Ectodermal cell (in vitro differentiated cells): ENCODE measurements around the gene SLC22A2.

Experiments used
- H3K27ac ChIP-seq: 2 replicates; pipeline ENCODE4 v1.7.0; 2013; ENCODE audit warnings: mild to moderate bottlenecking, low read depth, low read length; ENCODE audit not compliant: insufficient read depth, poor library complexity, severe bottlenecking
- H3K27me3 ChIP-seq: 2 replicates; pipeline ENCODE4 v1.7.0; 2013; ENCODE audit warnings: mild to moderate bottlenecking, low read length; ENCODE audit not compliant: insufficient read depth, control insufficient read depth, poor library complexity, severe bottlenecking
- H3K36me3 ChIP-seq: one replicate; pipeline ENCODE4 v1.7.0; 2013; ENCODE audit warnings: low read length; ENCODE audit not compliant: control insufficient read depth, insufficient read depth
- H3K4me1 ChIP-seq: one replicate; pipeline ENCODE4 v1.7.0; 2013; ENCODE audit warnings: low read length; ENCODE audit not compliant: control insufficient read depth, insufficient read depth
- H3K4me3 ChIP-seq: 2 replicates; pipeline ENCODE4 v1.7.0; 2013; ENCODE audit warnings: low read depth, low read length, control low read depth; ENCODE audit not compliant: insufficient read depth
- H3K9me3 ChIP-seq: 2 replicates; pipeline ENCODE4 v1.7.0; 2013; ENCODE audit warnings: mild to moderate bottlenecking, low read length, moderate library complexity; ENCODE audit not compliant: control insufficient read depth
- WGBS, 2 experiments: methylation state at CpG; one replicate each; pipeline ENCODE4 v1.1.7; 2013; ENCODE audit warnings: missing lambda C conversion rate in 2 of 2; 5-methylcytosine and 5-hydroxymethylcytosine counted together

SLC22A2 gene

DNA sequence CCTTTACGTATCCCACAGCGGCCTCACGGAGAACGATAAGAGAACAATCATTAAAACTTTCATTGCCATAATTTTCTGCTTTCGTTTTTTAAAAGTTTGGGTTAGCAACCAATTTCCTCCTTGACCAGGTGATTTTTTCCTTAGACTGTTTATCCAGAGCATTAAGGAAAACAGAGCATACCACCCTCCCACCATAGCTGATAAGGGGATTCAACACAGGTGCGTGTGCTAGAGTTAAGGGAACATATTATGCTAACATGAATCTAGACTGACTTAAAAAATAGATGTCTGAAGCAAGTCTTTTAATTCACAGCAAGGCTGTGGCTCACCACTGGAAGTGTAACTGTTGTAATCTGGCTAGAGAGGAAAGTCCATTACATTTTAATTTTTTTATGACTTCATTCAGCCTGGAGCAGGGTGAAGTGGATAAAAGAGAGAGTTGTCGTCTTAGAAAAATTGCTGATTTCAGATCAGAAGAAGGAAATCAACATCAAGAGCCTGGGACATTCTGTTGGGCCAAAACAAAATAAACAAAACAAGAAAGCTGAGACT is 5.5 kb upstream of the SLC22A2 start:
- 81 to 82% methylated on average over 7 of the region's 7 CpGs for WGBS, 2 experiments
- Histone ChIP-seq H3K4me3 (no peak overlapping the region), H3K27ac (no peak overlapping the region), H3K9me3 (no peaks in the 10 kb centered on the region), H3K4me1 (peaks cover 3% of the 10 kb centered on the region), H3K27me3 (no peaks in the 10 kb centered on the region), H3K36me3 (no peaks in the 10 kb centered on the region)

GRCh38 chr6:160263196-160263939 is 4.7 kb upstream of the SLC22A2 start:
- Histone ChIP-seq H3K36me3 (no peaks in the 10 kb centered on the region), H3K27ac (no peak overlapping the region), H3K4me1 (peaks cover 3% of the 10 kb centered on the region), H3K9me3 (no peaks in the 10 kb centered on the region), H3K27me3 (no peaks in the 10 kb centered on the region), H3K4me3 (no peak overlapping the region)
- WGBS, 2 experiments: 91% methylated on average over 7 of the region's 7 CpGs

DNA sequence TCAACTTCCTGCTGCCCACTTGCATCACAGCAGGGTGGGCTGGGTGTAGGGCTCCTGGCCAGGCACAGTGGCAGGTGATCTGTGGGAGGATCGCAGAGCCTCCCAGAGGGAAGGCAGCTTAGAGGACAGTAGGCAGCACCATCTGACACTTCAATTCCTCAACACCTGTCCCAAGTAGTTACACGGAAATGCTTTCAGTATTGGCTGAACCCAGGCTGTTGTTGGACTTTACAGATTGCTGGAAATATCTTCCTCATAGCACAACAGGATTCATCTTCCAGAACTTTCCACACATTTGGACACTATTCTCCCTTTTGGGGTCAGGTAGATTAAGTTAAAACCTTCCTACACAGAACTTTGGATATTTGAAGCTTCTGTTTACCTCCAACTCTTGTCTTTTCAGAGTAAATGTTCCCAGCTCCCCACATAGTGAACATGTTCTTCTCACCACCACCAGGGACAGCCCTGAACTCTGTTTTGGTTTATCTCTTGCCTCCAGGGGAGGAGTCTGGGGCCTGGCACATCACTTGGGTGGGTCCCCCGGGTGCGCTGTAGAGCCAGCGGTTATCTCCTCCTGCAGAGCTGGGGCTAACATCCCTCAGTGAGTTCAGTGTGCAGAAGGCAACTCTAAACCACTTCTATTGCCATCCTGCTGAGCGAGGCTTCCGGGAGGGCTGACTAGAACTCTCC is 3.5 kb upstream of the SLC22A2 start:
- Histone ChIP-seq H3K27ac (no peak overlapping the region), H3K4me1 (peaks cover 3% of the 10 kb centered on the region), H3K27me3 (no peaks in the 10 kb centered on the region), H3K9me3 (no peaks in the 10 kb centered on the region), H3K4me3 (no peak overlapping the region), H3K36me3 (no peaks in the 10 kb centered on the region)
- 88 to 89% methylated on average over 7 of the region's 7 CpGs for WGBS, 2 experiments

DNA sequence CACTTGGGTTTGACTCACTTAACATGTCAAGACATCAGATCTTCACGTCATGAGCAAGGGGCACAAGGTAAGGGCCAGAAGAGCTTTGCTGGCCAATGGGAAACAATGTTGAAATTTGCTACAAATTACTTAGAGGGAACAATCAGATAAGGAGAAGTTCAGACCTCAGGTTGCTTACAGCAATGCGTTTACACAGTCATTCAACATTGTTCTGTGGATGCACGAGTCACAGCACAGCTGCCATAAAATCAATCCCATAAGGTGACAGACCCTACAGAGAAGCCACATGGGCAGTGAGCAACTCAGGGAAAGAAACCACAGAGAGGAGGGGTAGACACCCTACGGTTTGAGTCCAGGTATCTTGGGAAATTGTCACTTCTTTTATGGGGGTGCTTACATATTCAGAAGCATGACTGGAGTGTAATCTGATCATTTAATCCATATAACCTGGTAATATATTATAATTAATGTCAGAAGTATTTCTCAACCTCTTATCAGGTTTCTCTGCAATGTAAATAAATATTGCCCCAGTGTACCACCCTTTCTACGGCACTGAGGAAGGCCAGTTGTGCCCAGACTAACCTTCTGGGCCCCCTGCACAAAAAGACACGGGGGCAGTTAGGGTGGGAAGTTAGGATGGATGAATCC is 2.3 kb upstream of the SLC22A2 start:
- Histone ChIP-seq H3K4me1 (peaks cover 3% of the 10 kb centered on the region), H3K27me3 (no peaks in the 10 kb centered on the region), H3K9me3 (no peaks in the 10 kb centered on the region), H3K27ac (no peak overlapping the region), H3K36me3 (no peaks in the 10 kb centered on the region), H3K4me3 (no peak overlapping the region)
- WGBS, 2 experiments: 92 to 95% methylated on average over 6 of the region's 6 CpGs

DNA sequence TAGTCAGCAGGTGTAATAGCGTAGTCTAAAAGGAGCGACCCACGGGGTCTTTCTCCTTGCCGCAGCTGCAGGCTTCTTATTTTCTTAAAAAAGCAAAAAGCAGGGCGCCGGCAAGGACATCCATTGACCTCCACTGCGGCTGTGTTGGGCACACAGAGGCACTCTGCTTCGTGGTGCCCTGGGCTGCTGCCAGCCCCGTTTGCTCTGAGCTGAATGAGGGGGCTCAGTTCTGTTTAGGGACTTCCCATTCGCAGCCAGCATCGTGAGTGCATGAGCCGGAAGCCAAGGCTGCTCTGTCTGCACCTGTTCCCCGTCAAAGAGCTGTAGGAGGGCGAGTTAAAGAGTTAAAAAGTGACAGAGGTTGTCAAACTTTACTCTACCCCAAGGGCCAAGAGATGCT is 1.7 kb upstream of the SLC22A2 start:
- H3K4me3 ChIP-seq: no peak overlapping the region
- H3K27ac ChIP-seq: no peak overlapping the region
- H3K36me3 ChIP-seq: no peaks in the 10 kb centered on the region
- H3K9me3 ChIP-seq: no peaks in the 10 kb centered on the region
- WGBS, 2 experiments: 89 to 92% methylated on average over 14 of the region's 14 CpGs
- H3K4me1 ChIP-seq: peaks cover 3% of the 10 kb centered on the region
- H3K27me3 ChIP-seq: no peaks in the 10 kb centered on the region

GRCh38 chr6:160259598-160259997 is 977 bp upstream of the SLC22A2 start:
- H3K27ac ChIP-seq: no peak overlapping the region
- no peaks in the 10 kb centered on the region for H3K36me3 ChIP-seq
- 64 to 70% methylated on average over 8 of the region's 8 CpGs for WGBS, 2 experiments
- H3K9me3 ChIP-seq: no peaks in the 10 kb centered on the region
- H3K4me3 ChIP-seq: no peak overlapping the region
- H3K27me3 ChIP-seq: no peaks in the 10 kb centered on the region
- H3K4me1 ChIP-seq: peaks cover 3% of the 10 kb centered on the region

- Histone ChIP-seq H3K4me1 (peaks cover 3% of the 10 kb centered on the region), H3K27ac (no peak overlapping the region)
Measured at GRCh38 chr6:160259143-160259425, 463 bp upstream of the SLC22A2 start.

DNA sequence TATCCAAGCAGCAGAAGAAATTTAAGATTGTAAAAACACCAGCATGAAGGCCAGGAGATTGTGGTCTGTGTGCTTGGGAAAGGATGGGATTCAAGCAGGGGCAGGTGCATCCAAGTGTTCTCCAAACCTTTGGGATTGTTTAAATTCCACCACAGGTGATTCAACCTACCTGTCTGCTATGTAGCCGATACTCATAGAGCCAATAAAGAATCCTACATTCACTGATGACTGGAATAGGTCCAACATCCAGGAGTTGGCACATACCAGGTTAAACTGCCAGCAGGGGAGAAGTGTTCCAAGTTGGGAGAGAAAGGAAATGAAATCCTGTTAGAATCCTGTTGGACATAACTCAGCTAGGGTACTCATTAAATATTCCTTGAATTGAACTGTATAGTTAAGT is 2.2 kb downstream of the SLC22A2 start:
- Histone ChIP-seq H3K9me3 (no peaks in the 10 kb centered on the region), H3K36me3 (no peaks in the 10 kb centered on the region), H3K27me3 (no peaks in the 10 kb centered on the region), H3K27ac (no peak overlapping the region), H3K4me1 (peaks cover 7% of the 10 kb centered on the region), H3K4me3 (no peak overlapping the region)
- WGBS, 2 experiments: 88 to 96% methylated on average over 1 of the region's 1 CpG

More at GRCh38 chr6:160259143-160259425, 463 bp upstream of the SLC22A2 start:
- Histone ChIP-seq H3K27me3 (no peaks in the 10 kb centered on the region), H3K4me3 (no peak overlapping the region), H3K9me3 (no peaks in the 10 kb centered on the region), H3K36me3 (no peaks in the 10 kb centered on the region)
- WGBS, 2 experiments: 90 to 93% methylated on average over 8 of the region's 8 CpGs

DNA sequence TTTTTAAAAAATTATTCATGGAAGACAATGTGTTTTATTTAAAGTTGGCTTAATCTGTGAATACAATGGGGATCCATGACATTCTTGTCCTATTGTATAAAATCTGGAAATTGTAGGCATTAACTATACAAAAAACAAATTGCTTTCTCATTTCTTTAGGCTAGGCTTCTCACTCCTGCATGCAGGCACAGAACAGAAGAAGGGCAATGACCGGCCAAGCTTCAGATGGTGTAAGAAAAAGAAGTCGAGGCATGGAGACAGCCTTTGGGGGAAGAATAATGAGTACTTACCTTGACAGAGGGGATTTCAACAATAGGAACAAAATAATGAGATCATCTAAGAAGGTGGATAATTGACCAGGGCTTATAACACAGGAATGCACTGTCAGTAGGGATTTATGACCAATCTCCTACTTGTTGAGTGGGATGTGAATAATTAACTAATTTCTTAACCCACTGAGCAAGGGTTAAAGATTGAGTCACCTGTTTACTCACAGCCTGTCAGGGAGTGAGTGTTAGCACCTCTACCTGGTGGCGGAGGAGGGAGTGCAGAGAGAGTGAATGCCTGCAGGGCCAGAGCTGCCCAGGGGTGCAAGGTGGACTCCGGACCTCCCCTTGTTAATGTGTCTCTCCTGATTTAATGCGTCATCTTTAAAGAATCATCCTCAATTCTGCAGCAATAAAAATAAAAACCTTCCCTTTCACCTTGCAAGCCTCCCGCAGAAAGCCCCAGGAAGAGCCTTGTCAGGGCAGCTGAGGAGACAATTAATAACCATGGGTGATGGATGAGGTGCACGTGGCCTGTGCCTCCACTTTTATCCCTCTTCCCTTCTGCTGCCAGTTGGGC is 3.9 kb downstream of the SLC22A2 start:
- no peaks in the 10 kb centered on the region for H3K27me3 ChIP-seq
- no peaks in the 10 kb centered on the region for H3K36me3 ChIP-seq
- no peak overlapping the region for H3K4me3 ChIP-seq
- no peaks in the 10 kb centered on the region for H3K9me3 ChIP-seq
- 76 to 81% methylated on average over 7 of the region's 7 CpGs for WGBS, 2 experiments
- H3K4me1 ChIP-seq: peaks cover 7% of the 10 kb centered on the region
- no peak overlapping the region for H3K27ac ChIP-seq
